Measurements from ENCODE around the gene GNPTAB. TPM values are rescaled to one million over a fixed set of nuclear protein-coding genes. Genes with fewer than 3 reads are reported as not detected.
A peak's percentile ranks its signal among the peaks of the same experiment; 100 is the strongest.

Gene GNPTAB
- total RNA-seq, 4 donors from 2014 or later = 10.7 to 30.3 (median 16.2) TPM

DNA sequence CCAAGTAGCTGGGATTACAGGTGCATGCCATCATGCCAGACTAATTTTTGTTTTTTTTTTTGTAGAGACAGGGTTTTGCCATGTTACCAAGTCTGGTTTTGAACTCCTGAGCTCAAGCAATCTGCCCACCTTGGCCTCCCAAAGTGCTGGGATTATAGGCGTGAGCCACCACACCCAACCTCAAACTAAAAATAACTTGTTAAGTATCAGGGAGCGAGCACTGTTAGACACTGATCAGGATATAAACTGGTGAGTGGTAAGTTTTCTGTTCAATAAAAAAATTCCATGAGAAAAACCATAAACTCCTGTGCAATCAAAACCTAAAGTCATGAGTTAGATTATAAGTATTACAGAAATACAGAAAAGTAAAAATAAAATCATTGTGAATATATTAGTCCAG is 46.9 kb downstream of the GNPTAB start:
- Histone ChIP-seq H3K36me3 (peaks cover 0 to 11% of the 10 kb centered on the region in 2 donors), H3K4me1 (peaks cover 17 to 36% of the 10 kb centered on the region in 2 donors), H3K9me3 (no peaks in the 10 kb centered on the region), H3K4me3 (no peak overlapping the region), H3K27ac (peak overlapping the region; percentile 70 to 90 (median 78)), H3K27me3 (no peaks in the 10 kb centered on the region)
- intact Hi-C loops (cut with DNase I; ENCODE audit: low total_unique reads) = no loop called here
- no peak for DNase-seq
- no peak for ATAC-seq
- no peak for TF ChIP-seq POLR2A (IDR thresholded peaks at IDR 0.05)
- TF ChIP-seq, protein P1, sequence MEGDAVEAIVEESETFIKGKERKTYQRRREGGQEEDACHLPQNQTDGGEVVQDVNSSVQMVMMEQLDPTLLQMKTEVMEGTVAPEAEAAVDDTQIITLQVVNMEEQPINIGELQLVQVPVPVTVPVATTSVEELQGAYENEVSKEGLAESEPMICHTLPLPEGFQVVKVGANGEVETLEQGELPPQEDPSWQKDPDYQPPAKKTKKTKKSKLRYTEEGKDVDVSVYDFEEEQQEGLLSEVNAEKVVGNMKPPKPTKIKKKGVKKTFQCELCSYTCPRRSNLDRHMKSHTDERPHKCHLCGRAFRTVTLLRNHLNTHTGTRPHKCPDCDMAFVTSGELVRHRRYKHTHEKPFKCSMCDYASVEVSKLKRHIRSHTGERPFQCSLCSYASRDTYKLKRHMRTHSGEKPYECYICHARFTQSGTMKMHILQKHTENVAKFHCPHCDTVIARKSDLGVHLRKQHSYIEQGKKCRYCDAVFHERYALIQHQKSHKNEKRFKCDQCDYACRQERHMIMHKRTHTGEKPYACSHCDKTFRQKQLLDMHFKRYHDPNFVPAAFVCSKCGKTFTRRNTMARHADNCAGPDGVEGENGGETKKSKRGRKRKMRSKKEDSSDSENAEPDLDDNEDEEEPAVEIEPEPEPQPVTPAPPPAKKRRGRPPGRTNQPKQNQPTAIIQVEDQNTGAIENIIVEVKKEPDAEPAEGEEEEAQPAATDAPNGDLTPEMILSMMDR (IDR thresholded peaks at IDR 0.05 in 4 of 5, conservative IDR thresholded peaks at IDR 0.05 in 1 of 5) = no peak
- in situ Hi-C loops (cut with MboI; ENCODE audit: low sequenced_read_pairs in 4 of 4) = loop anchor here in 1 of 4 donors (5.0 kb wide), 1 partner anchor 43 kb away; no protein-coding TSS in a partner anchor

DNA sequence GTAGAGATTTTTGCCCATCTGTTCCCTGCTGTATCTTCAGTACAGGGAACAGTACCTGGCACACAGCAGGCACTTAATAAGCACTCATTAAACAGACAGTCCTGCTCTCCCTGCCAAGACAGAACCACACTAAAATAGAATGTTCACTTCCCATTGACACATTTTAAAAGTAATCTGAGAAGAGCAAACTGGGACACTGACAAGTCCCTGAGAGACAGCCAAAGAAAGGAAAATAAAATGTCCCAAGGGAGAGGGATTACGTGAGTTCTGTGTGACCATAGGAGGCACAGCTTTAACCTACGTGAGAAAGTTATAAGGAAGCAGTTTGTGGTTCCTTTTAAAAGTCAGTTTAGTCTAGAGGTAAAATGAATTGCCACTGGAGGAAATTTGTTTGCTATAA is 47.6 kb downstream of the GNPTAB start:
- ATAC-seq (peak; percentile 97), DNase-seq (peak; percentile 42 to 43)
- peaks cover 22 to 43% of the 10 kb centered on the region in 2 donors for H3K4me1 ChIP-seq
- H3K27ac ChIP-seq = peak overlapping the region; percentile 70 to 90 (median 78)
- H3K9me3 ChIP-seq = no peaks in the 10 kb centered on the region
- in situ Hi-C loops (cut with MboI; ENCODE audit: low sequenced_read_pairs in 4 of 4) (loop anchor here in 1 of 4 donors (5.0 kb wide), 1 partner anchor 44 kb away; no protein-coding TSS in a partner anchor), intact Hi-C loops (cut with DNase I; ENCODE audit: low total_unique reads) (no loop called here)
- no peaks in the 10 kb centered on the region for H3K27me3 ChIP-seq
- peak overlapping the region in 1 of 4 donors; percentile 30 for H3K4me3 ChIP-seq
- TF ChIP-seq, protein P1 (IDR thresholded peaks at IDR 0.05 in 4 of 5, conservative IDR thresholded peaks at IDR 0.05 in 1 of 5) = no peak
- no peak for TF ChIP-seq POLR2A (IDR thresholded peaks at IDR 0.05)
- H3K36me3 ChIP-seq = peaks cover 0 to 11% of the 10 kb centered on the region in 2 donors

DNA sequence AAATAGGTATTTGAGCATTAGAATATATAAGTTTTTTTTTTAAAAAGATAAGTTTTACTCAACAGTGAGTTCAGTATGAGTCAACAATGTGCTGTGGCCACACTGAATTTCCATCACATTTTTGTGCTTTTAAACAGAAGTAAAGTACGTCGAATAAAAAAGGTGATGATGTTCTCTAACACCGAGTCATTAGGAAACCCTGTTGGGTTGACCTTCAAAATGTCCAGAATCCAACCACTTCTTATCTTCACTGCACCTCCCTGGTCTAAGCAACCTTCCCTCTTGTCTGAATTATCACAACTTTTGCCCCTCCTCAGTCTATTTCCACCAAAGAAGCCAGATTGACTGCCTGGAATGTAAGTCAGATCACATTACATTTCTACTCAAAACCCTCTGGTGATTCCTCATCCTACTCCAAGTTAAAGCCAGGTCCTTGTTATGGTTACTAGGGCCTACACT is 48.5 kb downstream of the GNPTAB start:
- Histone ChIP-seq H3K36me3 (peaks cover 0 to 11% of the 10 kb centered on the region in 2 donors), H3K9me3 (no peaks in the 10 kb centered on the region), H3K4me1 (peaks cover 29 to 51% of the 10 kb centered on the region in 2 donors), H3K27me3 (no peaks in the 10 kb centered on the region), H3K4me3 (no peak overlapping the region), H3K27ac (peak overlapping the region; percentile 70 to 90 (median 78))
- intact Hi-C loops (cut with DNase I; ENCODE audit: low total_unique reads) (no loop called here), in situ Hi-C loops (cut with MboI; ENCODE audit: low sequenced_read_pairs in 4 of 4) (loop anchor here in 1 of 4 donors (5.0 kb wide), 1 partner anchor 45 kb away; no protein-coding TSS in a partner anchor)
- TF ChIP-seq, protein P1 (IDR thresholded peaks at IDR 0.05 in 4 of 5, conservative IDR thresholded peaks at IDR 0.05 in 1 of 5) = no peak
- ATAC-seq (no peak), DNase-seq (no peak)

DNA sequence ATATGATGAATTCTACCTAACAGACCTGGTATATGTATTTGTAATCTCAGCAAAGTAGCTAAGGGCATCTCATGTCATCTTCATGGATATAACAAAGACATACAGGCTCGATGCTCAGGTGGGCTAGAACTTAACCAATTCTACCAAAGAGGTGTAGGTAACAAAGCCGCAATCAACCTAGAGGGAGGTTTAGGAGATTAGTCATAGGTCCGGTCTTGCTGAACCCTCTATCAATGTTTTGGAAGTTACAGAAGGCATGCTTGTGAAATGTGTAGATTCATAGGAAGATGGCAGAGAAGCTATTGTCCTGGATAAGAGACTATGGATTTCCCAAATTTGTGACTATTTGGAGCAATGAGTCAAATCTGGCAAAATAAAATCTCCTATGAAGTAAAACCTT is 48.9 kb downstream of the GNPTAB start:
- in situ Hi-C loops (cut with MboI; ENCODE audit: low sequenced_read_pairs in 4 of 4) = loop anchor here in 1 of 4 donors (5.0 kb wide), 1 partner anchor 45 kb away; no protein-coding TSS in a partner anchor
- TF ChIP-seq, protein P1 (IDR thresholded peaks at IDR 0.05 in 4 of 5, conservative IDR thresholded peaks at IDR 0.05 in 1 of 5) = no peak
- no peak for TF ChIP-seq POLR2A (IDR thresholded peaks at IDR 0.05)
- peak overlapping the region in 1 of 4 donors; percentile 90 for H3K27ac ChIP-seq
- H3K9me3 ChIP-seq = no peaks in the 10 kb centered on the region
- DNase-seq = no peak
- no peak for ATAC-seq
- H3K27me3 ChIP-seq = no peaks in the 10 kb centered on the region
- peaks cover 29 to 55% of the 10 kb centered on the region in 2 donors for H3K4me1 ChIP-seq
- intact Hi-C loops (cut with DNase I; ENCODE audit: low total_unique reads) = no loop called here
- no peak overlapping the region for H3K4me3 ChIP-seq
- peaks cover 0 to 11% of the 10 kb centered on the region in 2 donors for H3K36me3 ChIP-seq

Data from gastrocnemius medialis (tissue), 4 donors.